Esophagus (tissue), 2 donors: ENCODE measurements around the gene HMGN4. TPM values are rescaled to one million over a fixed set of nuclear protein-coding genes. Genes with fewer than 3 reads are reported as not detected.

ENCODE experiments used
- H3K27ac ChIP-seq, 2 donors: one replicate each; pipeline ENCODE4 v1.5.1; 2013; ENCODE audit warnings: low read depth in 2 of 2, mild to moderate bottlenecking in 2 of 2, inconsistent platforms in 1 of 2, low read length in 1 of 2, moderate library complexity in 1 of 2
- H3K27me3 ChIP-seq, 2 donors: one replicate each; pipeline ENCODE4 v1.6.1; 2013; ENCODE audit warnings: low read length in 2 of 2, control low read depth in 1 of 2, mild to moderate bottlenecking in 1 of 2; ENCODE audit not compliant: insufficient read depth in 2 of 2, control insufficient read depth in 1 of 2
- H3K36me3 ChIP-seq, 2 donors: one replicate each; pipeline ENCODE4 v1.6.1; 2013; ENCODE audit warnings: low read length in 1 of 2; ENCODE audit not compliant: control insufficient read depth in 2 of 2, insufficient read depth in 2 of 2
- H3K4me1 ChIP-seq, 2 donors: one replicate each; pipeline ENCODE4 v1.6.1; 2013; ENCODE audit warnings: low read length in 1 of 2; ENCODE audit not compliant: control insufficient read depth in 2 of 2, insufficient read depth in 2 of 2
- H3K4me3 ChIP-seq, 2 donors: one replicate each; pipeline ENCODE4 v1.5.1; 2013; ENCODE audit warnings: low read length in 2 of 2, mild to moderate bottlenecking in 2 of 2, low read depth in 1 of 2, moderate library complexity in 1 of 2
- H3K9me3 ChIP-seq, 2 donors: one replicate each; pipeline ENCODE4 v1.6.1; 2013; ENCODE audit warnings: mild to moderate bottlenecking in 2 of 2, low read depth in 1 of 2, low read length in 1 of 2, moderate library complexity in 1 of 2; ENCODE audit not compliant: control insufficient read depth in 2 of 2, insufficient read depth in 1 of 2
- WGBS, 2 donors: extraction: QIAGEN DNeasy Blood & Tissue Kit; methylation state at CpG; one replicate each; pipeline ENCODE4 v1.1.7; 2013; 5-methylcytosine and 5-hydroxymethylcytosine counted together
- polyA plus RNA-seq, 2 donors: library from polyadenylated mRNA; stranded (reverse); fragments of 200-250 nt; gene quantifications; one replicate each; pipeline ENCODE4 v1.2.3, GENCODE V29; 2013
- donor health status: healthy with polysubstance abuse.
- donor health status: Bipolar disorder and iron deficiency.

The HMGN4 gene
- polyA plus RNA-seq, 2 donors = 6.4 to 27.5 TPM

- no peaks in the 10 kb centered on the region for H3K9me3 ChIP-seq
- no peaks in the 10 kb centered on the region for H3K27me3 ChIP-seq
- WGBS, 2 donors = 62% methylated on average over 19 of the region's 19 CpGs
- H3K27ac ChIP-seq = no peak overlapping the region
- no peaks in the 10 kb centered on the region for H3K4me1 ChIP-seq
- no peaks in the 10 kb centered on the region for H3K36me3 ChIP-seq
- H3K4me3 ChIP-seq = no peak overlapping the region
Measured at GRCh38 chr6:26555505-26556262, 17.5 kb downstream of the HMGN4 start.

DNA sequence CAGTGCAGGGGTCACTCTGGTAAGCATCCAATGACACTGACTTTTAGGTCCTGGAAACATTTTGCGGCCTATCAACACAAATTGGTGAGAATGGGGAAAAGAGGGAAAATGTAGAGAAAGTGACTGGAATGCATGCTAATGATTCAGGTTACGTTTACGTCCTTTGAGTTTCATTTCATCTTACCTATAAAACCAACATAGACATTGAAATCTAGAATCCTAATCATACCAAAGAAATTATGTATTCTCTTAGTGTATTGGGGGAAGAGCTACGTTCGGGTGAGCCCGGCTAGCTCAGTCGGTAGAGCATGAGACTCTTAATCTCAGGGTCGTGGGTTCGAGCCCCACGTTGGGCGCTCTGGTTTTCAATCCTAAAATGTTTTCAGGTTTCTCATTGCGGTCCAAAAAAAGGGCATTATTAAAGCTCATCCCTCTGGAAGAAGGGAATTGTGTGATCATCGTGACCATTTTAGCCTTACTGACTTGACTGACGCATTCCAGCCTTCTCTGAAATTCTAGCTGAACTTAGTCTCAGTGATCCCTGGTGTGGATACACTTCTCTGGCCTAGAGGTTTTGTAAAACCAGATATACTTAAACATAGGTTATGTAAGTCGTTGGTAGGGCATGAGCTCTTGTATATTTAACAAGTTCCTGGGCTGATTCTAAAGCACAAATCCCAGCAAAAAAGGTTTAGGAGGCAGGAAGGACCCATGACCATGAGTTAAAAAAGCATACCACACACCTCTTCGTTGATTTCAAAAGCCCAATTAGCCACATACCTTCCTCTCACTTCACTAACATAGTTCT is 18.3 kb downstream of the HMGN4 start:
- Histone ChIP-seq H3K9me3 (no peaks in the 10 kb centered on the region), H3K4me1 (no peaks in the 10 kb centered on the region), H3K36me3 (no peaks in the 10 kb centered on the region), H3K27ac (no peak overlapping the region), H3K4me3 (no peak overlapping the region), H3K27me3 (no peaks in the 10 kb centered on the region)
- 39 to 48% methylated on average over 16 of the region's 16 CpGs for WGBS, 2 donors

GRCh38 chr6:26561533-26562466 is 23.6 kb downstream of the HMGN4 start:
- Histone ChIP-seq H3K4me3 (no peak overlapping the region), H3K9me3 (no peaks in the 10 kb centered on the region)
- WGBS, 2 donors = 85 to 90% methylated on average over 17 of the region's 17 CpGs

DNA sequence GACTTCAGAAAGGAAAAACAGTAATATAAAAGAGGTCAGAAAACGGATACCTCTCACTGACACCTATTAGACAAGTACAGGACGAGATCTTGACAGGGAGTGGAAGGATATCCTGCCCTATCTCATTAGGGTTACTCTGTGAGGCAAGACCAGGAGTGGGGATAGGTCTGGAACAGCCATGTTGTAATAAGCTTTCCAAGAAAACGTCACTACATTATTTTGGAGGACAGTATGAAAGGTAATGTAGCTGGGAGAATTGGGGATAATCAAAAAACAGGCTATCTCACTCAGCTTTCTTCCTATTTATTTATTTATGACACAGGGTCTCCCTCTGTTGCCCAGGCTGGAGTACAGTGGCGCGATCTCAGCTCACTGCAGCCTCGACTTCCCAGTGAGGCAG is 25.3 kb downstream of the HMGN4 start:
- 76 to 80% methylated on average over 6 of the region's 6 CpGs for WGBS, 2 donors
- Histone ChIP-seq H3K27me3 (no peaks in the 10 kb centered on the region), H3K4me1 (no peaks in the 10 kb centered on the region), H3K9me3 (no peaks in the 10 kb centered on the region), H3K4me3 (no peak overlapping the region), H3K27ac (no peak overlapping the region), H3K36me3 (no peaks in the 10 kb centered on the region)

More at GRCh38 chr6:26561533-26562466, 23.6 kb downstream of the HMGN4 start:
- Histone ChIP-seq H3K27ac (no peak overlapping the region), H3K36me3 (no peaks in the 10 kb centered on the region), H3K27me3 (no peaks in the 10 kb centered on the region), H3K4me1 (no peaks in the 10 kb centered on the region)

GRCh38 chr6:26568601-26569432 is 30.7 kb downstream of the HMGN4 start:
- no peaks in the 10 kb centered on the region for H3K27me3 ChIP-seq
- H3K9me3 ChIP-seq = no peaks in the 10 kb centered on the region
- WGBS, 2 donors = 5% methylated on average over 34 of the region's 34 CpGs
- no peaks in the 10 kb centered on the region for H3K36me3 ChIP-seq
- H3K4me3 ChIP-seq = peak overlapping the region; percentile 32 to 59
- H3K27ac ChIP-seq = peak overlapping the region; percentile 47 to 56
- peaks cover 0 to 2% of the 10 kb centered on the region in 2 donors for H3K4me1 ChIP-seq

GRCh38 chr6:26569433-26569764 is 31.2 kb downstream of the HMGN4 start:
- WGBS, 2 donors = 11 to 13% methylated on average over 2 of the region's 2 CpGs
- Histone ChIP-seq H3K4me3 (peak overlapping the region in 1 of 2 donors; percentile 47), H3K9me3 (no peaks in the 10 kb centered on the region), H3K27me3 (no peaks in the 10 kb centered on the region), H3K4me1 (peaks cover 0 to 2% of the 10 kb centered on the region in 2 donors), H3K36me3 (no peaks in the 10 kb centered on the region), H3K27ac (no peak overlapping the region)

GRCh38 chr6:26570027-26570809 is 32.1 kb downstream of the HMGN4 start:
- 78 to 80% methylated on average over 21 of the region's 21 CpGs for WGBS, 2 donors
- Histone ChIP-seq H3K36me3 (no peaks in the 10 kb centered on the region), H3K4me1 (peaks cover 0 to 2% of the 10 kb centered on the region in 2 donors), H3K4me3 (no peak overlapping the region), H3K9me3 (no peaks in the 10 kb centered on the region), H3K27me3 (no peaks in the 10 kb centered on the region), H3K27ac (no peak overlapping the region)

DNA sequence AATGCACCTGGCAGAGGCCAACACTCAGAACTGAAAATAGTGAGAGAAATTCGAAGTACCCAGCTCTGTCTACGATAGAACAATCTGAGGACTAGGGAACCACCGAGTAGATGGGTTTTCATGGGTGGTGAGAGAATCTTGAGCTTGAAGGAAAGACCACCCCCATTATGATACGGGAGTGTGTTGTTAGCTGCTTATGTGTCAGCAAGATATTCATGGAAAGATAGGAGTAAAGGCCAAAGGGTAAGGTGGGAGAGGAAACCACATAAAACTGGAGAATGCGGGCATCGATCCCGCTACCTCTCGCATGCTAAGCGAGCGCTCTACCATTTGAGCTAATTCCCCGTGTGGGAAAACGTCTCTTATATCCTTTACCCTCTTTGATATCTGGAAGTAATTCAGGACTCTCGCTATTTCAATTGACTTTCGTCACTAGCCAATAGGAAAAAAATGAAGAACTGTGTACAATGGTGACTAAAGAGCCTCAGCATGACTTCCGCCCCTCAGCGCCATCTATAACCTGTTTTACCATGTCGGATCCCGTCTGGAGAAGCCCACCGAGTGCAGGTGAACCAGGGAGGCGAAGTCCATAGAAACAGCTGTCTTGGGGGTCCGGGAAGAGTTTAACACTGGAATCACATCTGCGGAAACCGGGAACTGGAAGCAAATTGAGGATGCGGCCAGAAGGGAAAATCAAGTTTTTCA is 33.6 kb downstream of the HMGN4 start:
- H3K27me3 ChIP-seq = no peaks in the 10 kb centered on the region
- 4% methylated on average over 24 of the region's 24 CpGs for WGBS, 2 donors
- H3K9me3 ChIP-seq = no peaks in the 10 kb centered on the region

More for the DNA sequence above, 33.6 kb downstream of the HMGN4 start:
- Histone ChIP-seq H3K27ac (peak overlapping the region; percentile 74 to 89), H3K4me1 (peaks cover 0 to 2% of the 10 kb centered on the region in 2 donors), H3K36me3 (no peaks in the 10 kb centered on the region), H3K4me3 (peak overlapping the region; percentile 44 to 56)
